ENCODE results near the gene TOGARAM1. TPM values are rescaled to one million over a fixed set of nuclear protein-coding genes. Genes with fewer than 3 reads are reported as not detected.

Gene TOGARAM1, protein sequence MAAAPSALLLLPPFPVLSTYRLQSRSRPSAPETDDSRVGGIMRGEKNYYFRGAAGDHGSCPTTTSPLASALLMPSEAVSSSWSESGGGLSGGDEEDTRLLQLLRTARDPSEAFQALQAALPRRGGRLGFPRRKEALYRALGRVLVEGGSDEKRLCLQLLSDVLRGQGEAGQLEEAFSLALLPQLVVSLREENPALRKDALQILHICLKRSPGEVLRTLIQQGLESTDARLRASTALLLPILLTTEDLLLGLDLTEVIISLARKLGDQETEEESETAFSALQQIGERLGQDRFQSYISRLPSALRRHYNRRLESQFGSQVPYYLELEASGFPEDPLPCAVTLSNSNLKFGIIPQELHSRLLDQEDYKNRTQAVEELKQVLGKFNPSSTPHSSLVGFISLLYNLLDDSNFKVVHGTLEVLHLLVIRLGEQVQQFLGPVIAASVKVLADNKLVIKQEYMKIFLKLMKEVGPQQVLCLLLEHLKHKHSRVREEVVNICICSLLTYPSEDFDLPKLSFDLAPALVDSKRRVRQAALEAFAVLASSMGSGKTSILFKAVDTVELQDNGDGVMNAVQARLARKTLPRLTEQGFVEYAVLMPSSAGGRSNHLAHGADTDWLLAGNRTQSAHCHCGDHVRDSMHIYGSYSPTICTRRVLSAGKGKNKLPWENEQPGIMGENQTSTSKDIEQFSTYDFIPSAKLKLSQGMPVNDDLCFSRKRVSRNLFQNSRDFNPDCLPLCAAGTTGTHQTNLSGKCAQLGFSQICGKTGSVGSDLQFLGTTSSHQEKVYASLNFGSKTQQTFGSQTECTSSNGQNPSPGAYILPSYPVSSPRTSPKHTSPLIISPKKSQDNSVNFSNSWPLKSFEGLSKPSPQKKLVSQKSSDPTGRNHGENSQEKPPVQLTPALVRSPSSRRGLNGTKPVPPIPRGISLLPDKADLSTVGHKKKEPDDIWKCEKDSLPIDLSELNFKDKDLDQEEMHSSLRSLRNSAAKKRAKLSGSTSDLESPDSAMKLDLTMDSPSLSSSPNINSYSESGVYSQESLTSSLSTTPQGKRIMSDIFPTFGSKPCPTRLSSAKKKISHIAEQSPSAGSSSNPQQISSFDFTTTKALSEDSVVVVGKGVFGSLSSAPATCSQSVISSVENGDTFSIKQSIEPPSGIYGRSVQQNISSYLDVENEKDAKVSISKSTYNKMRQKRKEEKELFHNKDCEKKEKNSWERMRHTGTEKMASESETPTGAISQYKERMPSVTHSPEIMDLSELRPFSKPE (N-terminal part only)
- 11.3 and 11.5 TPM in 2 replicates for total RNA-seq

DNA sequence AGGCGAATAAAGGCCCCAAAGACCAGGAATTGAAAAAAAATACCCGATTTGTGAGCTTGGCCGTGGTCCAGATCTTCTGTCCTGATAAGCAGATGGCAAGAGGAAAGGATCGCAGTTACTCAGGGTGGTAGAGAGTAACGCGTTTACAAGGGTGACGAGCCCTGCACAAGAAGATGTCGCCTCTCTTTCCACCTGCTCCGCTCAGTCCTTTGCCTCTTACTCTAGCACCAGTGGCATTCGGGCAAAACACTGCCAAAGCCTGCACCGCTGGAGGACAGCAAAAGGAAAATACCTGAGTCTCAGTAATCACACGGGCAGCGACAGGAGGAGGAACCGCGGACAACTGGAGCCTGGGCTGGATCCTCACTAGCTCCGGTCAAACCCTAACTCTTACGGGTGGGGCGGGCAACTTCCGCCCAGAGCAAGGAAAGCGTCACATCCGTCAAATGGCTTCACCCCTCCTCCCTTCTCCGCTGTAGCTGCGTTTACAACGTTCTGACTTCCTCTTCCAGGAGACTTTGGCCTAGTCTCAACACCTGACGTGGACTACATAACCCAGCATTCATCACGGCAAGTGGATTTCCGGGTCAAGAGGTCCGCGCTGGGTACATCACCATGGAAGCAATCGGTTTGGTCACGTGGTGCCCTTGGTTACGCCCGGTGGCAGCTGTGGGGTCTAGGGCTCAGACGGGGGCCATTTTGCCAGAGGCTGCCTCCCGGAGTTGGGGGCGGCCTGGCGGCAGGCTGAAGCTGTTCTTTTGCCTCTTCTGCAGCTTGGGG is at the start of gene TOGARAM1, which contains the start of gene KLHL28:
TOGARAM1 (plus strand) TSS at position 637 of the 780 bp plus-strand sequence. CDS start 232 bp downstream, outside the sequence.
KLHL28 (minus strand) TSS at position 394 of the 780 bp plus-strand sequence. CDS start 16,019 bp downstream, outside the sequence.
- intact Hi-C loops (cut with micrococcal nuclease) = loop anchor here (1.0 to 5.0 kb wide), 8 partner anchors 21 to 307 kb away; partner anchors contain the start of genes FKBP3, MIS18BP1 and PRPF39

GRCh38 chr14:44914849-44915248 is 47.1 kb upstream of the TOGARAM1 start:
- intact Hi-C loops (cut with micrococcal nuclease) = loop anchor here (5.0 kb wide), 2 partner anchors 167 to 337 kb away; partner anchors contain the start of genes MIS18BP1 and PRPF39

- intact Hi-C loops (cut with micrococcal nuclease) = no loop called here
Observed at GRCh38 chr14:44928793-44929192, 33.2 kb upstream of the TOGARAM1 start.

DNA sequence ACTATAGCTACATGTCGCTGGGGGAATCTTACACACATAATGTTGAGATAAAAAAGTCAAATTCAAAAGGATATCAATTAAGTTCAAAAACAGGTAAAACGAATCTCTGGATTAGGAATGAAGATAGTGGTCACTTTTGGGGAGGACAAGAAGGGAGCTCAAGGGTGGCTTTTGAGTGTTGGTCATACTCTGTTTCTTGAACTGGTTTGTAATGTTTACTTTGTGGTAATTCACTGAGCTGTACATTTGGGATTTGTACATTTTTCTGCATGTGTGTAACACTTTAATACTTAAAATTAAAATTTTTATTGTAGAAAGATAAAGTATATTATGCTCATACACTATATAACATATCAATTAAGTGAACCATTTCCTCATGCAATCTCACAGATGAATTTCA is 26.8 kb upstream of the TOGARAM1 start:
- intact Hi-C loops (cut with micrococcal nuclease) = no loop called here

DNA sequence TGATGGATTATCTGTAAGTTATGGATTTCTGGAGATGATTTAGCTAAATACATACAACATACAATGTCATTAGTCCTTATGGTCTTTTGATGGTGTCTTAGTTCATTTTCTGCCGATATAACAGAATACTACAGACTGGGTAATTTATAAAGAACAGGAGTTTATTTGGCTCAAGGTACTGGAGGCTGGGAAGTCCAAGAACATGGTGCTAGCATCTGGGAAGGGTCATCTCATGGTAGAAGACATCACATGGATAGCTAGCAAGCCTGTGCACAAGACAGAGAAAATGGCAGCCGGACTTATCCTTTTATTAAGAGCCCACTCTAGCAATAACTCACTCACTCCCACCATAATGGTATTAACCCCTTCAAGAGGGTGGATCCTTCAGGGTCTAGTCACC is 24.4 kb upstream of the TOGARAM1 start:
- intact Hi-C loops (cut with micrococcal nuclease) = no loop called here

DNA sequence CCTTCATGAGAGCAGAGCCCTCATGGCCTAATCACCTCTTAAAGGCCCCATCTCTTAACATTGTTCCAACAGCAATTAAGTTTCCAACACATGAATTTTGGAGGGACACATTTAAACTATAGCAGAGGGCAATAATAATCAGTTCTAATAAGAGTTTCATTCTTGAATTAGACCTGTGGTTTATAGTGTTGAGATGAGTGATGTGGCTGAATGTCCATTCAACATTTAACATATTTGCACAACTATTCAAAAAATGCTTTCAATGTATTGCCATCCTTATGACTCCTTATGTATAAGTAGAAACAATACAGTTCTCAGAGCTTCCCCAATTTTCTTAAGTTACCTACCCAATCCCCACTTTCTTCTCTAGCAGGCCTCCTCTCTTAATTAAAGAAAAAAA is 21.8 kb upstream of the TOGARAM1 start:
- intact Hi-C loops (cut with micrococcal nuclease) = loop anchor here (2.0 kb wide), 1 partner anchor 21 kb away; the partner anchor contains the start of gene KLHL28

- intact Hi-C loops (cut with micrococcal nuclease) = loop anchor here (2.0 kb wide), 1 partner anchor 20 kb away; the partner anchor contains the start of gene KLHL28
Observed at GRCh38 chr14:44940944-44941343, 21.0 kb upstream of the TOGARAM1 start.

DNA sequence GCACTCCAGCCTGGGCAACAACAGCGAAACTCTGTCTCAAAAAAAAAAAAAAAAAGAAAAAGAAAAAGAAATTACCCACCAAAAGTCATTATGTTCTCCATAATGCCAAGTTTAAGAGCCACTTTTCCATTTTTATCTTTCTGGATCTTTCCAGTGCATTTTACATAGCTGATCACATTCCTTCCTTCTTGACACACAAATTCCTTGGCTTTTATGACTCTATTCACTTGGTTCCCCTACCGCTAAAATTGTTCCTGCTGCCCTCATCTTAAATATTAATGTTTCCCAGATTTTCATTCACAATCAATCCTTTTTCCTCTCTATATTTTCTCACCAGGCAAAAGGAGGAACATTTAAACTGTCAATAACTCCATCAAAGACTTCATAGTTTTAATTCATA is 20.4 kb upstream of the TOGARAM1 start:
- intact Hi-C loops (cut with micrococcal nuclease) = loop anchor here (2.0 kb wide), 1 partner anchor 19 kb away; the partner anchor contains the start of gene KLHL28

- intact Hi-C loops (cut with micrococcal nuclease) = no loop called here
Observed at GRCh38 chr14:44942436-44942835, 19.6 kb upstream of the TOGARAM1 start.

GRCh38 chr14:44944107-44944506 is 17.9 kb upstream of the TOGARAM1 start:
- intact Hi-C loops (cut with micrococcal nuclease) = no loop called here

GRCh38 chr14:44945264-44945663 is 16.7 kb upstream of the TOGARAM1 start:
- intact Hi-C loops (cut with micrococcal nuclease) = no loop called here

- intact Hi-C loops (cut with micrococcal nuclease) = no loop called here
Observed at GRCh38 chr14:44951051-44951450, 10.9 kb upstream of the TOGARAM1 start.

DNA sequence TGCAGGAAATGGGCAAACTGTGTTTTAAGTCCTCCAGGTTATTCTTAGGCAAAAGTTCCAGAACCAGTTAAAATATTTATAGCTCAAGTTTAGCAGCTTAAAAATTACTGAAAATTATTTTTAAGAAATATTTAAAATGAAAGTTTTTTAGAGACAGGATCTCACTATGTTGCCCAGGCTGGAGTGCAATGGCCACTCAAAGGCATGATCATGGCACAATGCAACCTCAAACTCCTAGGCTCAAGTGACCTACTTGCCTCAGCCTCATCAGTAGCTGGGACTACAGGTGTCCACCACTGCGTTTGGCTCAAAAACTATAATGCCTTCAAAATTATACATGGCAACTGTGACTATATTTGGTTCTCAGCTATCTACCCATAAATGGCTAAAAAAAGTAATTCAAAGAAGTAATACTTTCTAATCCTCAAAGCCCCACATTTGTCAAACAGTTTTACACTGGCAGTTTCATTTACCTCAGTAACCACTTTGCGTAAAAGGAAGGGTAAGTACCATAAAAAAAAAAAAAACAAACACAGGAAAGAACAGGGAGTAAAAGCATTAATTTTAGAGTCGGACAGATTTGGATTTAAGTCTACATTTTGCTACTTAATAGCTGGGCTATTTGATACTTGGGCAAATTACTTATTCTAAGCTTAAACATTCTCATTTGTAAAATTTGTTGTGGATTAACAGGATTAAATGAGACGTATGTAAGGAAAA is 9.4 kb upstream of the TOGARAM1 start:
- intact Hi-C loops (cut with micrococcal nuclease) = no loop called here

- intact Hi-C loops (cut with micrococcal nuclease) = no loop called here
Observed at GRCh38 chr14:44954750-44955149, 7.2 kb upstream of the TOGARAM1 start.

DNA sequence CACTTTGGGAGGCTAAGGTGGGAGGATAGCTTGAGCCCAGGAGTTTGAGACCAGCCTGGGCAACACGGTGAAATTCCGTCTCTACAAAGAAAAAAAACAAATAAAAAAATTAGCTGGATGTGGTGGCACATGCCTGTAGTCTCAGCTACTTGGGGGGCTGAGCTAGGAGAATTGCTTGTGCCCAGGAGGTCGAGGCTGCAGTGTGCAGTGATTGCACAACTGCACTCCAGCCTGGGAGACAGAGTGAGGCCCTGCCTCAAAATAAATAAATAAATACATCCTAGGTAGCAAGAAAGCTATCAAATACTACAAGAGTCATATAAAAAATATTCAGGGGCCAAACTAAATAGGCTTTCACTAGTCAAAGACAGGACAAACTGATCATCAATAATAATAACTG is 6.5 kb upstream of the TOGARAM1 start:
- intact Hi-C loops (cut with micrococcal nuclease) = no loop called here

DNA sequence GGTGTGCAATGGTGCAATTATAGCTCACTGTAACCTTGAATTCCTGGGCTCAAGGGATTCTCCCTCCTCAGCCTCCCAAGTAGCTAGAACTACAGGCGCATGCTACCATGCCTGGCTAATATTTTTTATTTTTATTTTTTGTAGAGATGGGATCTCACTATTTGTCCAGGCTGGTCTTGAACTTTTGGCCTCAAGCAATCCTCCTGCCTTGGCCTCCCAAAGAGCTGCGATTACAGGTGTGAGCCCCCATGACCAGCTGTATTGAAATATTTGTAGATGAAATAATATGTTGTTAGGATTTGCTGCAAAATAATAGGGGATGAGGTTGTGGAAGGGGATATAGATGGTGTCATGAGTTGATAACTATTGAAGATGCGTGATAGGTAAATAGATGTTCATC is 5.1 kb upstream of the TOGARAM1 start:
- intact Hi-C loops (cut with micrococcal nuclease) = no loop called here

DNA sequence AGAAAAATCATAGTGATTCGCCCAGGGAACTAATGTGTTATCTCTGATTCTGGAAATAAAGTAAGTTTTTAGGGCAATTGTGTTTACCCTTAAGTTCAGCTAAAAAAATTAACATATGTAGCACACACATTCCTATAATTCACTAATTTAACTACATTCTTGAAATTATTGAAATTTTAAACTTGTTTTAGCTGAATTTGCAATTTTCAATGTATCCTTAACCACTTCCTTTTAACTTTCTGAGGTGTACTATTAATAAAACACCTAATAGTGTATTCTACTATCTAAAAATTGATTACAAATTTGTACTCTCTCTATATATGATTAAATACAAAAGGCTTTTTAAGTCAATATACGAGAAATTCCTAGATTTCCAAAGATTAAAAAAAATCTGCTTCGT is 2.5 kb upstream of the TOGARAM1 start:
- intact Hi-C loops (cut with micrococcal nuclease) = no loop called here

GRCh38 chr14:44960146-44960545 is 1.8 kb upstream of the TOGARAM1 start:
- intact Hi-C loops (cut with micrococcal nuclease) = loop anchor here (2.0 to 5.0 kb wide), 2 partner anchors 19 to 242 kb away; no protein-coding TSS in a partner anchor

GRCh38 chr14:44960646-44961045 is 1.3 kb upstream of the TOGARAM1 start:
- intact Hi-C loops (cut with micrococcal nuclease) = loop anchor here (1.0 to 5.0 kb wide), 4 partner anchors 20 to 242 kb away; a partner anchor contains a TSS
